Measurements from ENCODE around the gene LCN15.

The LCN15 gene

GRCh38 chr9:136754059-136754572 lies 10.2 kb downstream of the LCN15 start:
- DNase-seq: peak; percentile 90

GRCh38 chr9:136753371-136754058 lies 10.8 kb downstream of the LCN15 start:
- DNase-seq: no peak

GRCh38 chr9:136751814-136752213 lies 12.5 kb downstream of the LCN15 start:
- DNase-seq: no peak

- no peak for DNase-seq
These were observed 13.1 kb downstream of the LCN15 start for GRCh38 chr9:136751244-136751643.

- no peak for DNase-seq
These were observed 13.8 kb downstream of the LCN15 start for GRCh38 chr9:136750526-136750925.

- no peak for DNase-seq
These were observed 15.4 kb downstream of the LCN15 start for GRCh38 chr9:136748666-136749611.

- no peak for DNase-seq
These were observed 16.1 kb downstream of the LCN15 start, which contains the start of gene LCN6 for GRCh38 chr9:136748201-136748600. Gene LCN6, minus strand, starts transcription at chr9:136748525. Its CDS starts 42 bp downstream, at chr9:136748483.

GRCh38 chr9:136747161-136748060 lies 16.9 kb downstream of the LCN15 start:
- no peak for DNase-seq

- no peak for DNase-seq
These were observed 17.7 kb downstream of the LCN15 start for GRCh38 chr9:136746621-136747020.

- no peak for DNase-seq
These were observed 18.2 kb downstream of the LCN15 start for GRCh38 chr9:136746155-136746490.

GRCh38 chr9:136745389-136746154 lies 18.7 kb downstream of the LCN15 start:
- no peak for DNase-seq

- no peak for DNase-seq
These were observed 19.5 kb downstream of the LCN15 start for GRCh38 chr9:136744773-136745172.

- DNase-seq: no peak
These were observed 20.6 kb downstream of the LCN15 start for GRCh38 chr9:136743639-136744211.

GRCh38 chr9:136742591-136743391 lies 21.5 kb downstream of the LCN15 start, which contains the start of gene LCN10:
Gene LCN10, minus strand, starts transcription at chr9:136742940. Its CDS starts 37 bp downstream, at chr9:136742903.
- peak; percentile 76 for DNase-seq

GRCh38 chr9:136741883-136742571 lies 22.3 kb downstream of the LCN15 start:
- peak; percentile 68 for DNase-seq

GRCh38 chr9:136740971-136741882 lies 23.1 kb downstream of the LCN15 start:
- peak; percentile 79 for DNase-seq

- DNase-seq: no peak
These were observed 23.8 kb downstream of the LCN15 start for GRCh38 chr9:136740491-136740890.

GRCh38 chr9:136740069-136740468 lies 24.2 kb downstream of the LCN15 start:
- DNase-seq: no peak

GRCh38 chr9:136739509-136739908 lies 24.8 kb downstream of the LCN15 start:
- DNase-seq: no peak
